Nephron (organoid): ENCODE measurements around the gene FAM241B.

Experiments used
- H3K27ac Mint-ChIP-seq, 3 experiments: 2 replicates each; pipeline ENCODE4 v1.8.0; 2020; ENCODE audit warnings: mixed read lengths in 3 of 3, mild to moderate bottlenecking in 2 of 3, moderate library complexity in 1 of 3
- H3K27me3 Mint-ChIP-seq: 2 replicates; pipeline ENCODE4 v1.8.0; 2021; ENCODE audit warnings: low read depth, mild to moderate bottlenecking, moderate library complexity, mixed read lengths
- H3K36me3 Mint-ChIP-seq: 2 replicates; pipeline ENCODE4 v1.8.0; 2020; ENCODE audit warnings: low read depth, mixed read lengths
- H3K4me1 Mint-ChIP-seq: 2 replicates; pipeline ENCODE4 v1.8.0; 2020; ENCODE audit warnings: mixed read lengths
- H3K4me3 Mint-ChIP-seq, 3 experiments: 2 replicates each; pipeline ENCODE4 v1.8.0; 2020; ENCODE audit warnings: mild to moderate bottlenecking in 3 of 3, mixed read lengths in 3 of 3, moderate library complexity in 2 of 3
- H3K9me3 Mint-ChIP-seq: 2 replicates; pipeline ENCODE4 v1.8.0; 2020; ENCODE audit warnings: mixed read lengths
- TF ChIP-seq, protein P1 (sequence below), 3 experiments: fragments of 200-600 bp; sonication (generic); IDR thresholded peaks; one replicate each; pipeline ENCODE4 v1.5.0; 2021; ENCODE audit warnings: antibody characterized with exemption in 3 of 3; ENCODE audit not compliant: unreplicated experiment in 3 of 3

The FAM241B gene

DNA sequence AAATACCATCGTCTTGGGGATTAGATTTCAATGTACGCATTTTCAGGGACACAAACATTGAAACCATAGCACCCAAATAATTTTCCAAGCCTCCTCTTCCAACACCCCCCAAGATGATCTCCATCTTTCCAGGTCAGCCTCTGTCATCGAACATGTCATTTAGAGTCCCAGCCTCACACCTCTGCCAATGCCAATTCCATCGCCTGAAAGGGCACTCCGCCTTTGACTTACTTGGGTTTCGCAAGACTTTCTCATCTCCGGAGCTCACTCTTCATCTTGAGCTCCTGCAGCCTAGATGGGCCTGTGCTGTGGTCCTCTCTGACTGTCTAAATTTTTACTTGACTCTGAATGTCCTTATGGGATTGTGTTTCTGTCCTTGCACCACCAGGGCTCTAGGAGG is 10.4 kb upstream of the FAM241B start:
- no peaks in the 10 kb centered on the region for H3K4me1 Mint-ChIP-seq
- TF ChIP-seq, protein P1, sequence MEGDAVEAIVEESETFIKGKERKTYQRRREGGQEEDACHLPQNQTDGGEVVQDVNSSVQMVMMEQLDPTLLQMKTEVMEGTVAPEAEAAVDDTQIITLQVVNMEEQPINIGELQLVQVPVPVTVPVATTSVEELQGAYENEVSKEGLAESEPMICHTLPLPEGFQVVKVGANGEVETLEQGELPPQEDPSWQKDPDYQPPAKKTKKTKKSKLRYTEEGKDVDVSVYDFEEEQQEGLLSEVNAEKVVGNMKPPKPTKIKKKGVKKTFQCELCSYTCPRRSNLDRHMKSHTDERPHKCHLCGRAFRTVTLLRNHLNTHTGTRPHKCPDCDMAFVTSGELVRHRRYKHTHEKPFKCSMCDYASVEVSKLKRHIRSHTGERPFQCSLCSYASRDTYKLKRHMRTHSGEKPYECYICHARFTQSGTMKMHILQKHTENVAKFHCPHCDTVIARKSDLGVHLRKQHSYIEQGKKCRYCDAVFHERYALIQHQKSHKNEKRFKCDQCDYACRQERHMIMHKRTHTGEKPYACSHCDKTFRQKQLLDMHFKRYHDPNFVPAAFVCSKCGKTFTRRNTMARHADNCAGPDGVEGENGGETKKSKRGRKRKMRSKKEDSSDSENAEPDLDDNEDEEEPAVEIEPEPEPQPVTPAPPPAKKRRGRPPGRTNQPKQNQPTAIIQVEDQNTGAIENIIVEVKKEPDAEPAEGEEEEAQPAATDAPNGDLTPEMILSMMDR (IDR thresholded peaks at IDR 0.05; ENCODE audit: unreplicated experiment in 3 of 3), result no peak
- no peak overlapping the region for H3K4me3 Mint-ChIP-seq
- peaks cover 10% of the 10 kb centered on the region for H3K9me3 Mint-ChIP-seq
- H3K27me3 Mint-ChIP-seq, result peaks cover 3% of the 10 kb centered on the region
- no peaks in the 10 kb centered on the region for H3K36me3 Mint-ChIP-seq
- no peak overlapping the region for H3K27ac Mint-ChIP-seq

DNA sequence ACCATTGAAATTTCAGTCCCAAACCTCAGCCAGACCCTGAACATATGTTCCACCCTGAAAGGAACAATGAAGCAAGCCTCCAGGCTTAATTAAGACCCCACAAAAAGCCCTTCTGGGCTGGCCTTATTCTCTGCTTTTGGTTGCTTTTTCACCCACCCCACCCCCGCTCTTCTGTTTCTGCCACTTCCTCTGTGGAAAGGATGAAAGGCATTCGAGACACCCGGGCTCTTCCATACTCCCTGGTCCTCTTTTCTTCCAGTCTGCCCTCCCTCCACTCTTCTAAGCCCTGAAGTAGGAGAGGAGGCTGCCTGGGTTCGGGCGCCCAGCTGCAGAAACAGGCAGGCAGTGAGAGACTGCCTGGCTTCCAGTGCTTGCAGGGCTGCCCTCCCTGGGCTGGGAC is 9.4 kb upstream of the FAM241B start:
- Mint-ChIP-seq H3K4me1 (no peaks in the 10 kb centered on the region), H3K36me3 (no peaks in the 10 kb centered on the region), H3K27me3 (peaks cover 3% of the 10 kb centered on the region), H3K9me3 (peaks cover 10% of the 10 kb centered on the region), H3K4me3 (no peak overlapping the region), H3K27ac (no peak overlapping the region)
- TF ChIP-seq, protein P1 (IDR thresholded peaks at IDR 0.05; ENCODE audit: unreplicated experiment in 3 of 3), result no peak

- no peak overlapping the region for H3K4me3 Mint-ChIP-seq
- H3K27me3 Mint-ChIP-seq, result peaks cover 27% of the 10 kb centered on the region
- TF ChIP-seq, protein P1 (IDR thresholded peaks at IDR 0.05; ENCODE audit: unreplicated experiment in 3 of 3), result no peak
- H3K27ac Mint-ChIP-seq, result no peak overlapping the region
- no peaks in the 10 kb centered on the region for H3K4me1 Mint-ChIP-seq
- H3K9me3 Mint-ChIP-seq, result peaks cover 10% of the 10 kb centered on the region
- no peaks in the 10 kb centered on the region for H3K36me3 Mint-ChIP-seq
Measured at GRCh38 chr10:69624245-69624786, 5.7 kb upstream of the FAM241B start.

DNA sequence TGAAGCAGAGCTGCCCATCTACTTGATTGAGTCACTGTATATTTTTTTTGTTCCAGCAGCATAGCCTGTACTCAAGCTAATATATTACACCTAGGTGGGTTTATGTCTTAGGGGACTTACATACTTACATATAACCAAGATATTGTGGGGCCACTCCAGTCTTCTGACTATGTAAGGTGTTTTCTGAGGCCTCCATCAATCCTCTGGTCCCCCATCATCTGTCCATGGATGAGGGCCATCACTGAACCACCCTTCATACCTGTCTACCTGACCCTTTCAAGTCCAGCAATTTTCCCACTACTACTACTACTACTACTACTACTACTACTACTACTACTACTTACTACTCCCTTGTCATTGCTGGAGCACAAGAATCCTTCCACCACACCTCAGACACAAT is 3.2 kb upstream of the FAM241B start:
- Mint-ChIP-seq H3K27me3 (peaks cover 34% of the 10 kb centered on the region), H3K36me3 (no peaks in the 10 kb centered on the region), H3K4me3 (no peak overlapping the region), H3K4me1 (no peaks in the 10 kb centered on the region), H3K9me3 (peaks cover 10% of the 10 kb centered on the region), H3K27ac (no peak overlapping the region)
- TF ChIP-seq, protein P1 (IDR thresholded peaks at IDR 0.05; ENCODE audit: unreplicated experiment in 3 of 3), result no peak

- H3K4me1 Mint-ChIP-seq, result no peaks in the 10 kb centered on the region
- peaks cover 9% of the 10 kb centered on the region for H3K36me3 Mint-ChIP-seq
- TF ChIP-seq, protein P1 (IDR thresholded peaks at IDR 0.05; ENCODE audit: unreplicated experiment in 3 of 3), result no peak
- peaks cover 39% of the 10 kb centered on the region for H3K27me3 Mint-ChIP-seq
- H3K27ac Mint-ChIP-seq, result no peak overlapping the region
- H3K4me3 Mint-ChIP-seq, result peak overlapping the region; percentile 65 to 77 (median 72)
- peaks cover 4% of the 10 kb centered on the region for H3K9me3 Mint-ChIP-seq
Measured at GRCh38 chr10:69628891-69629290, 1.2 kb upstream of the FAM241B start.

- Mint-ChIP-seq H3K27me3 (peaks cover 43% of the 10 kb centered on the region), H3K27ac (no peak overlapping the region), H3K4me1 (no peaks in the 10 kb centered on the region), H3K4me3 (peak overlapping the region; percentile 65 to 77 (median 66)), H3K9me3 (peaks cover under 1% of the 10 kb centered on the region), H3K36me3 (peaks cover 9% of the 10 kb centered on the region)
- TF ChIP-seq, protein P1 (IDR thresholded peaks at IDR 0.05; ENCODE audit: unreplicated experiment in 3 of 3), result no peak
Measured at GRCh38 chr10:69629519-69629896, 539 bp upstream of the FAM241B start.
